Fibroblast of the aortic adventitia (primary cell): Measurements from ENCODE around the gene SLC37A4. TPM values are rescaled to one million over a fixed set of nuclear protein-coding genes. Genes with fewer than 3 reads are reported as not detected.
A peak's percentile ranks its signal among the peaks of the same experiment; 100 is the strongest.
"Not testable (repeated sequence)": the region's sequence is repeated elsewhere in the genome, so short reads cannot be mapped to it uniquely, and the experiment has no call there.

Experiments used
- DNase-seq: peaks from one replicate; pipeline ENCODE4 v3.0.0-alpha.2; 2010; ENCODE audit warnings: low read depth
- H3K4me3 ChIP-seq: 2 replicates; pipeline ENCODE4 v1.5.1; 2011; ENCODE audit warnings: low read depth, mild to moderate bottlenecking, control low read depth, low read length, moderate library complexity
- total RNA-seq: library from RNA; depleted of rRNA; stranded (reverse); fragments of >200 nt; gene quantifications from 2 replicates; pipeline ENCODE4 v1.2.3, GENCODE V29; 2012; ENCODE audit warnings: low replicate concordance
- TF ChIP-seq, protein P1 (sequence below): IDR thresholded peaks from 2 replicates; pipeline ENCODE4 v1.5.1; 2011; ENCODE audit warnings: mild to moderate bottlenecking, low read length, control low read depth, inconsistent platforms; ENCODE audit not compliant: insufficient read depth

Gene SLC37A4
- total RNA-seq, 1 donor, result 15.5 TPM

DNA sequence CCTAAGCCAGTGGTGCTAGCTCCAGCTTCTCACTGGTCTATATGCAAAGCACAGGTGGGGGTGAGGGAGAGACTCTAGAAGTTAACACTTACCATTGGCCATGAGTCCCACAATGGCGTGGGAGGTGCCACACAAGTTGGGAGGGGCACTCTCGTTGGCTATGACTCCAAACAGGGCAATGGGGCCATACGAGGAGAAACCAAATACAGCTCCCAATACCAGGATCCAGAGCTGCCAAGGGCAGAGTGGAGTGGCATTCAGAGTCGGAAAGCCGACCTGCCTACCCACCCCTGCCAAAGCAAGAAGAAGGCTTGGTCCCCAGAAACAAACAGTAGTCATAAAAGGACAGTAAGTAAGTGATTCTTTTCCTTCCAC lies 5.6 kb downstream of the SLC37A4 start:
- TF ChIP-seq, protein P1, sequence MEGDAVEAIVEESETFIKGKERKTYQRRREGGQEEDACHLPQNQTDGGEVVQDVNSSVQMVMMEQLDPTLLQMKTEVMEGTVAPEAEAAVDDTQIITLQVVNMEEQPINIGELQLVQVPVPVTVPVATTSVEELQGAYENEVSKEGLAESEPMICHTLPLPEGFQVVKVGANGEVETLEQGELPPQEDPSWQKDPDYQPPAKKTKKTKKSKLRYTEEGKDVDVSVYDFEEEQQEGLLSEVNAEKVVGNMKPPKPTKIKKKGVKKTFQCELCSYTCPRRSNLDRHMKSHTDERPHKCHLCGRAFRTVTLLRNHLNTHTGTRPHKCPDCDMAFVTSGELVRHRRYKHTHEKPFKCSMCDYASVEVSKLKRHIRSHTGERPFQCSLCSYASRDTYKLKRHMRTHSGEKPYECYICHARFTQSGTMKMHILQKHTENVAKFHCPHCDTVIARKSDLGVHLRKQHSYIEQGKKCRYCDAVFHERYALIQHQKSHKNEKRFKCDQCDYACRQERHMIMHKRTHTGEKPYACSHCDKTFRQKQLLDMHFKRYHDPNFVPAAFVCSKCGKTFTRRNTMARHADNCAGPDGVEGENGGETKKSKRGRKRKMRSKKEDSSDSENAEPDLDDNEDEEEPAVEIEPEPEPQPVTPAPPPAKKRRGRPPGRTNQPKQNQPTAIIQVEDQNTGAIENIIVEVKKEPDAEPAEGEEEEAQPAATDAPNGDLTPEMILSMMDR, result no peak
- no peak for DNase-seq
- no peak overlapping the region for H3K4me3 ChIP-seq

DNA sequence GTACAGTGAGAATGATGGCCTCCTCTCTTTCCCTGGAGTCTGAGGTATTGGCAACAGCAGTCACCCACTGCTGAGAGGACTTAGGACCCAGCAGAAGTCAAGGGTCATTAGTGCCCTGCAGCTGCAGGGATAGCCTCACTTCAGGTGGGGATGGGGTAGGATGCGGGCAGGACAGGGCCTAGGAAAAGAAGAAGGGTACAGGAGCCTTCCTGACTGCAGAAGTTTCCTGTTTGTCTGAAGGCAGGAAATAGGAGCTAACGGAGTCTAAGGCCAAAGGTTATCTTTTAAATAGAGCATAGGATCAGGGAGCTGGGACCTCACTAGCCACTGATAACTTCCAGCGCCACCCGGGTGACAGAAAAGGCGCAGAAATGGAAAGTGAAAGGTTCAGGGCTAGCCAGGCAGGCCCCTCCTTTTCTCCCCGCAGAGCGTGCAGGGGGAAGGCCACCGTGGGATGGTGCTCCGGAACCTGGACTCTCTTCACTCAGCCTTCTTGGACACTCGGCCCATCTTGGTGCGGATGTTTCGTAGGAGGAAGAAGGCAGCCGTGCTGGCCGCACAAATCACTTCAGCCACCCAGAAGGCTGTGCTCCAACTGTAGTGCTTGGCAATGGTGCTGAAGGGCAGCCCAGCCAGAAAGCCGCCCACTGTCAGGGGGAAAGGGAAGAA lies 6.1 kb downstream of the SLC37A4 start:
- TF ChIP-seq, protein P1, result no peak
- no peak overlapping the region for H3K4me3 ChIP-seq
- no peak for DNase-seq

DNA sequence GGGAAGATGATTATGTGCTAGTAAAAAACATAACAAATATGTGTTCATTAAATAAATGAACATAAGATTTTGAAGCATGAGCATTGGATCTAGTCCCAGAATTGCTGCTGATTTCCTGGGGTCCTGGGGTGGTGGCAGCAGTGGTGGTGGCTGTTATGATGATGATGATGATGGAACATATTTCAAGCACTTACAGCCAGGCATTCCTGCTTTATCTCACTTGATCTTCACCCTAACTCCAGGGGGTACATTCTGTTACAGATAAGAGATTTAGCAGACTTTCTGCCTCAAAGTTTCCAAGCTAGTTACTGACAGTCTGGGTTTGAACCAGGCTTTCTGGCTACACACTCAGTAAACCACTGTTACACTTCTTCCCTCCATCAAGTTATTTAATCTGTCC lies 6.9 kb downstream of the SLC37A4 start:
- no peak overlapping the region for H3K4me3 ChIP-seq
- TF ChIP-seq, protein P1, result no peak
- peak; percentile 53 for DNase-seq

DNA sequence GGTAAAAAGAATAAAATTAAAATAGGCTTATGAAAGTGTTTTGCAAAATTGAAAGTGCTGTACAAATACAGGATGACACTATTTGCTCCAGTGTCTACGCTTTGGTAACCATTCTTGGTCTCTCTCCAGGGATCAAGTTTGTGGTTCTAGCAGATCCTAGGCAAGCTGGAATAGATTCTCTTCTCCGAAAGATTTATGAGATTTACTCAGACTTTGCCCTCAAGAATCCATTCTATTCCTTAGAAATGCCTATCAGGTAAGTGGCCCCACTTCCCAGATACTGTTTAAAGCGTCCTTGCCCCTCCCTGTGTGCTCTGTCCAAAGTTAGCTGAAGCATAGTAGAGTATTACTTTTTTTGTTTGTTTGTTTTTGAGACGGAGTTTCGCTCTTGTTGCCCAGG lies 9.0 kb downstream of the SLC37A4 start:
- DNase-seq, result no peak
- TF ChIP-seq, protein P1, result no peak
- H3K4me3 ChIP-seq, result no peak overlapping the region

DNA sequence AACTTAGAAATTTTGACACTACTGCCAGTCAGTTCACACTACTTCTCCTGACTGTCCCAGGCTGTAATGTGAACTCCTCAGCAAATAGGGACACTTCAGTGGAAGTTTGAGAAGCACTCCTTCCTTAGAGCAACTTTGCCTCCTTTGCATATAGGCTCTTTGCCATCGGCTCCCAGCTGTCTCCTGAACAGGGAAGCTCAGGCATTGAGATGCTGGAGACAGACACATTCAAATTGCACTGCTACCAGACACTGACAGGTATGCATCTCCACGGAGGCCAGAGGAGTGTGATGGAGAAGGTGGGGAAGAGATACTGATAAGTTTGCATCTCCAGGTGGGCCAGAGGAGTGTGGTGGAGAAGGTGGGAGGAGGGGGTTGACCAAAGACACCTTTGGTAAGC lies 10.7 kb downstream of the SLC37A4 start:
- TF ChIP-seq, protein P1, result no peak
- DNase-seq, result no peak
- H3K4me3 ChIP-seq, result peak overlapping the region; percentile 97

DNA sequence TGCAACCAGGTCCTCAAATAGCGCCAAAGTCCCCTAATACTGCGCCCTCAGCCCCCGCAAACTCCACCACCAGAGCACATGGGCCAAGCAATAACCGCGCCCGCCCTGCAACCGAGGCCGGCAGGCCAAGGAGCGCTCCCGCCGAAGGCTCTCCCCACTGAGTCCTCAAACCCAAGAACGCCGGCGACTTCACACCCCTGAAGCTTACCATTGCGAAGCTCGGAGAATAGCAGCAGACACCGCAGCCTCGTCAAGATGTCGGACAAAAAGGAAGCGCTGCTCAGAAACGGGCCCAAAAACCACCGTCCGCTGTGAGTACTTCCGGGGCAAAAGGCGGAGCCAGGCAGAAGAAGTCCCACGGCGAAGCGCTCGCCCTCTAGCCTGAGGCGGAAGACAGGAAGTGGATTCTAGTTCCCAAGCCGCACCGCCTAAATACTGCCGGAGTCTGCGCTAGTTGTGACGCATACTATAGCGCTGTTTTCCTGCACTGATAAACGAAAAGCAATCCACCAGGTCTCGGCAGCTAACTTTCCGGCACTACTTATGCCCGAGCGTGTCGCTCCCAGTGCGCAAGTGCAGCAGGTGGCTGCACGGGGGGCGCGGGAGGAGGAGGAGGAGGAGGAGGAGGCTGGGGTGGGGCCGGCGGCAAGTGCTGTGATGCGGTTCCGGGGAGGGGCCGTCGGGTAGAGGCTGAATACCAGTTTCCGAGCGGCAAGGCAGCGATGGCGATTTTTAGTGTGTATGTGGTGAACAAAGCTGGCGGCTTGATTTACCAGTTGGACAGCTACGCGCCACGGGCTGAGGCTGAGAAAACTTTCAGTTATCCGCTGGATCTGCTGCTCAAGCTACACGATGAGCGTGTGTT lies 12.4 kb downstream of the SLC37A4 start, which contains the start of the genes RPS25 and TRAPPC4:
RPS25 (minus strand) TSS at position 270 of the 865 bp plus-strand sequence; CDS start at position 211, 59 bp downstream.
TRAPPC4 (plus strand) TSS at position 693 of the 865 bp plus-strand sequence; CDS start at position 723, 30 bp downstream.
- TF ChIP-seq, protein P1, result no peak
- H3K4me3 ChIP-seq, result peak within 1 kb of the TSS; percentile 97
- DNase-seq, result peak; percentile 96

DNA sequence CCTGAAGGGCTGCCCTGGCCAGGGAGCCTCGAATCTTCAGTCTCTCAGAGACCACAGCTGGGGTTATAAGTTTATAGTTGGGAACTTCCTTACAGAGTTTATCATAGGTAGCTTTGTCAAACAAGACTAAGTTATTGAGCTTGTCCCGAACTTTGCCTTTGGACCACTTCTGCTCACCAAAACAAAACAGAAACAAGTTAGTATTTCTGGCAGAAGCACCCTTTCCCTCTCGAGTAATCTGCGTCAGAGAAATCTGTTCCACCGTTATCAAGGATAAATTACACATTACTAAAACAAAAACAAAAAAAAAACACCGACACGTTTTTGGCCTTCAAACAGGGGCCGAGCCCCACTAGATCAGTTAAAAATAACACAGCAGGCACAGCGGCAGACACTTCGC lies 13.3 kb downstream of the SLC37A4 start:
- DNase-seq, result not testable (repeated sequence)

More for the DNA sequence above, 13.3 kb downstream of the SLC37A4 start:
- peak overlapping the region; percentile 97 for H3K4me3 ChIP-seq
